Psoas muscle (tissue), 8 donors: ENCODE results near the gene PLEKHG2. TPM values are rescaled to one million over a fixed set of nuclear protein-coding genes. Genes with fewer than 3 reads are reported as not detected.

ENCODE experiments used
- ATAC-seq, 4 donors: fragments of 200-7000 bp; cut with Tn5 transposase; one replicate each; pipeline ENCODE4 v1.9.1; 2020; ENCODE audit warnings: moderate library complexity in 3 of 4, mild to moderate bottlenecking in 2 of 4
- DNase-seq, 2 donors: peaks; one replicate each; pipeline ENCODE4 v3.0.0-alpha.2; 2020
- H3K27ac ChIP-seq: fragments of 200-600 bp; one replicate; pipeline ENCODE4 v1.8.0; 2022
- H3K27me3 ChIP-seq, 3 donors: fragments of 200-600 bp in 1 of 3; one replicate each; pipeline versions ENCODE4 v1.6.1 to v1.8.0; 2013 to 2022; ENCODE audit warnings: low read length in 2 of 3, mild to moderate bottlenecking in 2 of 3, moderate library complexity in 1 of 3; ENCODE audit not compliant: insufficient read depth in 3 of 3
- H3K36me3 ChIP-seq, 2 donors: fragments of 200-600 bp in 1 of 2; one replicate each; pipeline versions ENCODE4 v1.6.1 to v1.8.0; 2013 to 2022; ENCODE audit warnings: low read depth in 1 of 2, mild to moderate bottlenecking in 1 of 2, moderate library complexity in 1 of 2; ENCODE audit not compliant: insufficient read depth in 1 of 2
- H3K4me1 ChIP-seq: fragments of 200-600 bp; one replicate; pipeline ENCODE4 v1.8.0; 2022
- H3K4me3 ChIP-seq: fragments of 200-600 bp; one replicate; pipeline ENCODE4 v1.8.0; 2022; ENCODE audit warnings: mild to moderate bottlenecking
- H3K9me3 ChIP-seq: fragments of 200-600 bp; one replicate; pipeline ENCODE4 v1.8.0; 2022
- WGBS, 3 donors: extraction: QIAGEN DNeasy Blood & Tissue Kit; methylation state at CpG; one replicate each; pipeline versions ENCODE4 v1.1.6 to v1.1.7; 2013; 5-methylcytosine and 5-hydroxymethylcytosine counted together
- intact Hi-C, 2 donors: fragments of 100-400 bp; cut with DNase I; formaldehyde crosslinking; loops; one replicate each; pipeline versions ENCODE4 v1.11.0 to v1.14.2; 2022
- polyA plus RNA-seq, 3 donors: library from polyadenylated mRNA; stranded (reverse); fragments of 200-250 nt; gene quantifications; one replicate each; pipeline ENCODE4 v1.2.3, GENCODE V29; 2013
- total RNA-seq, 4 donors: library from RNA; stranded (reverse); fragmentation: NEBNext Ultra II Directional in 2 of 4; extraction: Animal tissue kit (Norgen Biotek cat#: 25700) in 2 of 4; gene quantifications; one replicate each; pipeline versions ENCODE4 v1.2.1 to v1.2.4, GENCODE V29; 2021 to 2023
- TF ChIP-seq, protein P1 (sequence below): fragments of 200-600 bp; IDR thresholded peaks from one replicate; pipeline ENCODE4 v1.8.0; 2022; ENCODE audit warnings: antibody characterized with exemption
- donor health status: healthy with polysubstance abuse.
- donor health status: DM: no; HTN: no; CAD: no; lungs with moderate emphysema.
- donor health status: Bipolar disorder and iron deficiency.
- donor health status: healthy.
- donor health status: DM: yes; HTN: yes; CAD: no.
- donor health status: DM: no; HTN: no; CAD: no.
- donor health status: DM: no; HTN: no; CAD: no.
- donor health status: DM: yes; HTN: yes; CAD: no.

The PLEKHG2 gene
- total and polyA plus RNA-seq, 7 donors: 2.4 to 8.0 (median 6.8) TPM

DNA sequence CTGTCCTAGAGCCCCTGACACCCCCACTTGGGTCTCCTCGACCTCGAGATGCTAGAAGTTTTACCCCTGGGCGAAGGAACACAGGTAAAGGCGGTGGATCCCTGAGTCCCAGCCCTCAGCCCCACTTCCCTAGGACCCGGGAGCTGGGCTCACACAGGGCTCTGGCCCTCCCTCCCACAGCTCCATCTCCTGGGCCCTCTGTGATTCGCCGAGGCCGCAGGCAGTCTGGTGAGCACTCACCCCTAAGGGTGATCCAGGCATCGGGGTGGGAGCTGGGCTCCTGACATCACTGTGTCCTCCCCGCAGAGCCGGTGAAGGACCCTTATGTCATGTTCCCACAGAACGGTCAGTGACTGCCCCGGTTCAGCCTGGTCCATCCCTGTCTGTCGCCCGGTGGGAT, 8.3 kb downstream of the PLEKHG2 start:
- no peaks in the 10 kb centered on the region for H3K9me3 ChIP-seq
- H3K36me3 ChIP-seq: peaks cover 0 to 20% of the 10 kb centered on the region in 2 donors
- 88 to 90% (median 90%) methylated on average over 15 of the region's 15 CpGs for WGBS, 3 donors
- no peak for DNase-seq
- intact Hi-C loops: no loop called here
- no peak overlapping the region for H3K4me3 ChIP-seq
- no peaks in the 10 kb centered on the region for H3K27me3 ChIP-seq
- no peak overlapping the region for H3K27ac ChIP-seq
- TF ChIP-seq, protein P1, sequence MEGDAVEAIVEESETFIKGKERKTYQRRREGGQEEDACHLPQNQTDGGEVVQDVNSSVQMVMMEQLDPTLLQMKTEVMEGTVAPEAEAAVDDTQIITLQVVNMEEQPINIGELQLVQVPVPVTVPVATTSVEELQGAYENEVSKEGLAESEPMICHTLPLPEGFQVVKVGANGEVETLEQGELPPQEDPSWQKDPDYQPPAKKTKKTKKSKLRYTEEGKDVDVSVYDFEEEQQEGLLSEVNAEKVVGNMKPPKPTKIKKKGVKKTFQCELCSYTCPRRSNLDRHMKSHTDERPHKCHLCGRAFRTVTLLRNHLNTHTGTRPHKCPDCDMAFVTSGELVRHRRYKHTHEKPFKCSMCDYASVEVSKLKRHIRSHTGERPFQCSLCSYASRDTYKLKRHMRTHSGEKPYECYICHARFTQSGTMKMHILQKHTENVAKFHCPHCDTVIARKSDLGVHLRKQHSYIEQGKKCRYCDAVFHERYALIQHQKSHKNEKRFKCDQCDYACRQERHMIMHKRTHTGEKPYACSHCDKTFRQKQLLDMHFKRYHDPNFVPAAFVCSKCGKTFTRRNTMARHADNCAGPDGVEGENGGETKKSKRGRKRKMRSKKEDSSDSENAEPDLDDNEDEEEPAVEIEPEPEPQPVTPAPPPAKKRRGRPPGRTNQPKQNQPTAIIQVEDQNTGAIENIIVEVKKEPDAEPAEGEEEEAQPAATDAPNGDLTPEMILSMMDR: no peak
- no peaks in the 10 kb centered on the region for H3K4me1 ChIP-seq
- no peak for ATAC-seq

DNA sequence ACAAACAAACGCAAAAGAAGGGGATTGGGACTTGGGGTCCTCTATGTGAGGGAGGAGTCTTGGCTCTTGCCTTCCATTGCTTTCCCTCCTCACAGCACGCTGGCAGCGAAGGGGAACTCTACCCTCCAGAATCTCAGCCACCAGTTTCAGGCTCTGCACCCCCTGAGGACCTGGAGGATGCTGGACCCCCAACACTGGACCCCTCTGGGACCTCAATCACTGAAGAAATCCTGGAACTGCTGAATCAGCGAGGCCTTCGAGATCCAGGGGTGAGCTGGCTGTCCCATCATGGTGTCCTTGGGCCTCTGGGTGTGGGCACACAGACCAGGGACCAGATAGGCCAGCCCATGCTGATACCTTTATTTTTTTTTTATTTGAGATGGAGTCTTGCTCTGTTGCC, 9.6 kb downstream of the PLEKHG2 start:
- H3K4me3 ChIP-seq: no peak overlapping the region
- 91 to 93% (median 92%) methylated on average over 5 of the region's 5 CpGs for WGBS, 3 donors
- no peaks in the 10 kb centered on the region for H3K9me3 ChIP-seq
- no peak overlapping the region for H3K27ac ChIP-seq
- H3K4me1 ChIP-seq: no peaks in the 10 kb centered on the region
- H3K27me3 ChIP-seq: no peaks in the 10 kb centered on the region
- peaks cover 0 to 20% of the 10 kb centered on the region in 2 donors for H3K36me3 ChIP-seq
- ATAC-seq (no peak), DNase-seq (no peak)
- TF ChIP-seq, protein P1: no peak
- intact Hi-C loops: no loop called here

DNA sequence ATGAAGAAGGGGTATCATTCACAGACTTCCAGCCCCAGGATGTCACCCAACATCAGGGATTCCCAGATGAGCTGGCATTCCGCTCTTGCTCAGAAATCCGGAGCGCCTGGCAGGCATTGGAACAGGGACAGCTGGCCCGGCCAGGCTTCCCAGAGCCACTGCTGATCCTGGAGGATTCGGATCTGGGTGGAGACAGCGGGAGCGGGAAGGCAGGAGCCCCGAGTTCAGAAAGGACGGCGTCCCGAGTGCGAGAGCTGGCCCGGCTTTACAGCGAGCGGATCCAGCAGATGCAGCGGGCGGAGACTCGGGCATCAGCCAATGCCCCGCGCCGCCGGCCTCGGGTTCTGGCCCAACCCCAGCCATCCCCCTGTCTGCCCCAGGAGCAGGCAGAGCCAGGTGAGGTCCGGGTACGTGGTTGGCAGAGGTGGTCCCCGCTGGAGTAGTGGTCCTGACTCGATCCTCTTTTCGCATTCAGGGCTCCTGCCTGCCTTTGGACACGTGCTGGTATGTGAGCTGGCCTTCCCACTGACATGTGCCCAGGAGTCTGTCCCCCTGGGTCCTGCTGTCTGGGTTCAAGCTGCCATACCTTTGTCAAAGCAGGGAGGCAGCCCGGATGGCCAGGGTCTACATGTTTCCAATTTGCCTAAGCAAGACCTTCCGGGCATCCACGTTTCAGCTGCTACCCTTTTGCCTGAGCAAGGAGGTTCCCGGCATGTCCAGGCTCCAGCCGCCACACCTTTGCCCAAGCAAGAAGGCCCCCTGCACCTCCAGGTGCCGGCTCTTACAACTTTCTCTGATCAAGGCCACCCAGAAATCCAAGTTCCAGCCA, 11.0 kb downstream of the PLEKHG2 start:
- H3K36me3 ChIP-seq: peaks cover 0 to 17% of the 10 kb centered on the region in 2 donors
- TF ChIP-seq, protein P1: no peak

DNA sequence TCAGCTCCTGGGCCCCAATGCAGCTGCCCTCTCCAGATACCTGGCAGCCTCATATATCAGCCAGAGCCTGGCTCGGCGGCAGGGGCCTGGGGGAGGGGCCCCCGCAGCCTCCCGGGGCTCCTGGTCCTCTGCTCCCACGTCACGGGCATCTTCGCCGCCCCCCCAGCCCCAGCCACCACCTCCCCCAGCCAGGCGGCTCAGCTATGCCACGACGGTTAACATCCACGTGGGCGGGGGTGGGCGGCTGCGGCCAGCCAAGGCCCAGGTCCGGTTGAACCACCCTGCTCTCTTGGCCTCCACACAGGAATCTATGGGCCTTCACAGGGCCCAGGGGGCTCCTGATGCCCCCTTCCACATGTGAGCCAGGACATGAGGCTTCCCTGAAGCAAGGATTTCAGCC, 12.5 kb downstream of the PLEKHG2 start:
- no peak for DNase-seq
- H3K36me3 ChIP-seq: peaks cover 0 to 10% of the 10 kb centered on the region in 2 donors

More for the DNA sequence above, 11.0 kb downstream of the PLEKHG2 start:
- Histone ChIP-seq H3K27me3 (no peaks in the 10 kb centered on the region), H3K4me3 (no peak overlapping the region), H3K27ac (no peak overlapping the region), H3K9me3 (no peaks in the 10 kb centered on the region), H3K4me1 (no peaks in the 10 kb centered on the region)
- intact Hi-C loops: no loop called here
- ATAC-seq (no peak), DNase-seq (no peak)
- WGBS, 3 donors: 62 to 73% (median 66%) methylated on average over 27 to 35 of the region's 35 CpGs

More for the DNA sequence above, 12.5 kb downstream of the PLEKHG2 start:
- Histone ChIP-seq H3K27me3 (no peaks in the 10 kb centered on the region), H3K27ac (no peak overlapping the region), H3K4me1 (no peaks in the 10 kb centered on the region), H3K9me3 (no peaks in the 10 kb centered on the region), H3K4me3 (no peak overlapping the region)
- intact Hi-C loops: no loop called here
- TF ChIP-seq, protein P1: no peak
- 68 to 78% (median 70%) methylated on average over 16 of the region's 16 CpGs for WGBS, 3 donors
- no peak for ATAC-seq
